ENCODE results near the gene INKA1.
"Not testable (repeated sequence)": the region's sequence is repeated elsewhere in the genome, so short reads cannot be mapped to it uniquely, and the experiment has no call there.

INKA1 gene

GRCh38 chr3:49813497-49814174, 10.6 kb downstream of the INKA1 start, which contains the start of gene UBA7:
Gene UBA7 (minus strand): TSS chr3:49813953. CDS start chr3:49813787, 166 bp downstream.
- DNase-seq: peak; percentile 37

GRCh38 chr3:49823131-49823530, 20.1 kb downstream of the INKA1 start:
- DNase-seq: not testable (repeated sequence)

GRCh38 chr3:49826016-49826415, 23.0 kb downstream of the INKA1 start:
- DNase-seq: no peak

- DNase-seq: no peak
These were observed 28.3 kb downstream of the INKA1 start for GRCh38 chr3:49831341-49831740.

- peak; percentile 79 for DNase-seq
These were observed 36.2 kb downstream of the INKA1 start for GRCh38 chr3:49839193-49839809.

- no peak for DNase-seq
These were observed 37.3 kb downstream of the INKA1 start for GRCh38 chr3:49840388-49840787.

GRCh38 chr3:49841126-49841696, 38.1 kb downstream of the INKA1 start:
- DNase-seq: no peak

GRCh38 chr3:49841806-49842205, 38.7 kb downstream of the INKA1 start:
- no peak for DNase-seq

GRCh38 chr3:49842843-49843517, 39.9 kb downstream of the INKA1 start:
- no peak for DNase-seq

GRCh38 chr3:49844464-49845183, 41.6 kb downstream of the INKA1 start:
- DNase-seq: no peak

GRCh38 chr3:49845694-49846093, 42.6 kb downstream of the INKA1 start:
- DNase-seq: no peak
